Measurements from ENCODE around the gene SSUH2.

DNA sequence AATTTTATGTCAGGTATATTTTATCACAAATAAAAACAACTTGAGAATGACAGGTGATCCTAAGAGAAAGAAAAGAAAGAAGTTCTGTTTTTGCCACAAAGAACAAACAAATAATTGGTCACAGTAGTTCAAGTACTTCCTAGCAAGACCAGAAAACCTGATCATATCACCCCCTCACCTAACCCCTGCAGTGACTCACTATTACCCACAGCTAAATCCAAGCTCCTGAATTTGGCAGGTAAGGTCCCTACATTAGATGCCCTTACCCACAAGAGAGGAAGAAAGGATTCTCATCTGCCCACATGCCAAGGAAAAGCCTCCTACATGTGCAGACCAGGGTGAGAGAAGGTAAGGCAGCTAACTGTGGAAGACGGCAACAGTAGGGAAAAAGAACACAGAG lies 4.4 kb downstream of the SSUH2 start:
- TF ChIP-seq, protein P1, sequence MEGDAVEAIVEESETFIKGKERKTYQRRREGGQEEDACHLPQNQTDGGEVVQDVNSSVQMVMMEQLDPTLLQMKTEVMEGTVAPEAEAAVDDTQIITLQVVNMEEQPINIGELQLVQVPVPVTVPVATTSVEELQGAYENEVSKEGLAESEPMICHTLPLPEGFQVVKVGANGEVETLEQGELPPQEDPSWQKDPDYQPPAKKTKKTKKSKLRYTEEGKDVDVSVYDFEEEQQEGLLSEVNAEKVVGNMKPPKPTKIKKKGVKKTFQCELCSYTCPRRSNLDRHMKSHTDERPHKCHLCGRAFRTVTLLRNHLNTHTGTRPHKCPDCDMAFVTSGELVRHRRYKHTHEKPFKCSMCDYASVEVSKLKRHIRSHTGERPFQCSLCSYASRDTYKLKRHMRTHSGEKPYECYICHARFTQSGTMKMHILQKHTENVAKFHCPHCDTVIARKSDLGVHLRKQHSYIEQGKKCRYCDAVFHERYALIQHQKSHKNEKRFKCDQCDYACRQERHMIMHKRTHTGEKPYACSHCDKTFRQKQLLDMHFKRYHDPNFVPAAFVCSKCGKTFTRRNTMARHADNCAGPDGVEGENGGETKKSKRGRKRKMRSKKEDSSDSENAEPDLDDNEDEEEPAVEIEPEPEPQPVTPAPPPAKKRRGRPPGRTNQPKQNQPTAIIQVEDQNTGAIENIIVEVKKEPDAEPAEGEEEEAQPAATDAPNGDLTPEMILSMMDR (IDR thresholded peaks at IDR 0.05) = no peak
- TF ChIP-seq POLR2A (IDR thresholded peaks at IDR 0.05) (no peak), POLR2AphosphoS5 (IDR thresholded peaks at IDR 0.05) (no peak)

Measured in suprapubic skin (tissue), 4 donors.